Skeletal muscle cell (primary cell): ENCODE data around the gene JOSD2.

Source experiments
- DNase-seq: peaks from one replicate; pipeline ENCODE4 v3.0.0-alpha.2; 2010; ENCODE audit warnings: low read depth
- H3K4me3 ChIP-seq: 2 replicates; pipeline ENCODE4 v1.5.1; 2011; ENCODE audit warnings: low read depth, mild to moderate bottlenecking, control low read depth, low read length, moderate library complexity

JOSD2 gene, protein sequence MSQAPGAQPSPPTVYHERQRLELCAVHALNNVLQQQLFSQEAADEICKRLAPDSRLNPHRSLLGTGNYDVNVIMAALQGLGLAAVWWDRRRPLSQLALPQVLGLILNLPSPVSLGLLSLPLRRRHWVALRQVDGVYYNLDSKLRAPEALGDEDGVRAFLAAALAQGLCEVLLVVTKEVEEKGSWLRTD

DNA sequence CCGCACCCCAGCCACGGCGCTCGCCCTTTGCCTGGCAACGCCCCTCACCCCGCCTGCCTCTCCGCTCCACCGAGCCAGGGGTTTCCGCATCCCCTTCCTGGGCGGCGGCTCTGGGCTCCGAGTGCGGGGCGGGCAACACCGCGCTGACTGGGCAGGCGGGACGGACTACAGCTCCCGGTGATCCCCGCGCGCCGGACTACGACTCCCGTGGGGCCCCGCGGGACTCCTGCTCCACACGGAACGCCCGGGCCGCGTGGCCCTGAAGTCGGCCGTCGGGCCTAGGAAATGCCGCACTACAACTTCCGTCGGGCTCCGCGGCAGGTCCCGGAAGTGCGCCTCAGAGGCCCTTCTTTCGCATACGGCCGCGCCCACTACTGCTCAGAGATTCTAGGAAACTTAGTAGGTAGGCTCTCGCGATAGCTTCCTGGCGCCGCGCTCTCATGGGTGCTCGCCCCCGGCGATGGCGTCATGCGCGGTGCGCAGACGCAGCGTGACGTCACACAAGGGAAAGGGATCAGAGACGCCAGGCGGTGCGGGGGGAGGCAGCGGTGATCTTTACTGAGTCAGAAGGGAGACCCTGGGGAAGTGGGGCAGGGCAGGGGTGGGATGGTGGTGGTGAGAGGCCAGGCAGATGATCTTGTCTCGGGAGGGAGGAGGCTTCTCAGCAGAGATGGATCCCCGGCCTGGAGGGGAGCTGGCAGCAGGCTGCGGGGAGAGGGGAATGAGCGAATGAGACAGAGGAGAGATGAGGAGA is at the start of gene JOSD2:
TSS of gene JOSD2 (minus strand) at position 123 of the 754 bp plus-strand sequence. CDS start 760 bp downstream, outside the sequence.
- H3K4me3 ChIP-seq = peak within 1 kb of the TSS; percentile 95
- DNase-seq = peak; percentile 98

DNA sequence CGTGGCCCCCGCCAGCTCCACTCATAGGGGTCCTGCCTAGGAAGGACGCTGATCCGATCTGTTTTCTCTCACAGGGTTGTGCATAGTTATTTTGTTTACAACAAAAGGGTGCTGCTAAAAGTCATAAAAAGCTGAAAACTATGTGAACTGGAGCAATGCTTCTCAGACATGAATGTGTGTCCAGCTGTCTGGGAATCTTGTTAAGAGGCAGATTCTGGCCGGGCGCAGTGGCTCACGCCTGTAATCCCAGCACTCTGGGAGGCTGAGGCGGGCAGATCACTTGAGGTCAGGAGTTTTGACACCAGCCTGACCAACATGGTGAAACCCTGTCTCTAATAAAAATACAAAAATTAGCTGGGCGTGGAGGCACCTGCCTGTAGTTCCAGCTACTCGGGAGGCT is 48.6 kb upstream of the JOSD2 start:
- no peak for DNase-seq
- H3K4me3 ChIP-seq = no peak overlapping the region

DNA sequence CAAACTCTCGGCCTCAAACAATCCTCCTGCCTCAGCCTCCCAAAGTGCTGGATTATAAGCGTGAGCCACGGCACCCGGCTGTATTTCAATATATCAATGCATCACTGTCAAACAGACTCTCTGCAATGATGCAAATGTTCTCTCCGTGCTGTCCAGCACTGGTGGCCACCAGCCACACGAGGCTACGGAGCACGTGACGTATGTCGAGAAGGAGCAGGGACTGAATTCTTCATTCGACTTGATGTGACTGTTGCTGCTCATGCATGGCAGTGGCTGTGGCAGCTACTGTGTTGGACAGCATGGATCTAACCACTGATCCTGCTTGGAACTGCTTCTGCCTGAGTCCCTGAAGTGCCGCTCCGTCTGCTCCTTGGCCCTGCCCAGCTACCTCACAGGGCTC is 47.5 kb upstream of the JOSD2 start:
- no peak for DNase-seq

DNA sequence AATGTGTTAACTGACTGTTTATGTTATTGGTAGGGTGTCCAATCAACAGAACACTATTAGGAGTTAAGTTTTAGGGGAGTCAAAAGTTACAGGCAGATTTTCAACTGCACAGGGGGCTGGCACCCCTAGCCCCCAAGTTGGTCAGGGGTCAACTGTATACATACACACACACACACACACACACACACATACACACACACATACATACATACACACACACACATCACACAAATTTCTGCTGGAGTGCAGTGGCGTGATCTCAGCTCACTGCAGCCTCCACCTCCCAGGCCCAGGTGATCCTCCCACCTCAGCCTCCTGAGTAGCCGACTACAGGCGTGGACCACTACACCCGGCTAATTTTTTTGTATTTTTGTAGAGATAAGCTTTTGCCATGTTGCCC is 47.0 kb upstream of the JOSD2 start:
- no peak overlapping the region for H3K4me3 ChIP-seq
- DNase-seq = no peak

More for the DNA sequence above, 47.5 kb upstream of the JOSD2 start:
- H3K4me3 ChIP-seq = no peak overlapping the region

DNA sequence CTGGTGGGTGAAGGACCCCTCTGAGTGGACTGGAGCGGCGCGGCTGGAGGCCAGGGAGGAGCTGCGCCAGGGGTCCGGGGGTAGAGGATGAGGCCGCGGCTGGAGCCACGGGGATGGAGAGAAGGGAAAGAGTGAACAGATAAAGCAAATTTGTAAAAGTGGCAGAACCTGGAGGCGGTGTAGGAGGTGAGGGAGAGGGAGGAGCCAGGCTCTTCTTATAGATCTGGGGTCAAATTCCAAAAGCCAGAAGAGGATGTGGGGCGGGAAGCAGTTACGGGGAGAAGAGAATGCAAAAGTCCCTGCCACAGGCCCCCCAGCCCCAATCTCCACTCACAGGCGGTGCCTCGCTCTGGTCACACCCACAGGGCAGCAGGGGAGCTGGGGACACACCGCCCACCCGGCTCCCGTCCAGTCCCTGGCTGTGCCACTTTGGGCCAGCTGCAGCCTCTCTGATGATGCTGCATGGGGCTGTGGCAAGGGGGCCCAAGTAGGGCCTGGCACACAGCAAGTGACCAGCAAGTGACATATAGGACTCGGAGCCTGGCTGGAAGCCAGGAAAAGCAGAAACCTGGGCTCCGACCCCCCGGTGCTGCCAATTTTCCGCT is 46.1 kb upstream of the JOSD2 start:
- H3K4me3 ChIP-seq = no peak overlapping the region
- no peak for DNase-seq

DNA sequence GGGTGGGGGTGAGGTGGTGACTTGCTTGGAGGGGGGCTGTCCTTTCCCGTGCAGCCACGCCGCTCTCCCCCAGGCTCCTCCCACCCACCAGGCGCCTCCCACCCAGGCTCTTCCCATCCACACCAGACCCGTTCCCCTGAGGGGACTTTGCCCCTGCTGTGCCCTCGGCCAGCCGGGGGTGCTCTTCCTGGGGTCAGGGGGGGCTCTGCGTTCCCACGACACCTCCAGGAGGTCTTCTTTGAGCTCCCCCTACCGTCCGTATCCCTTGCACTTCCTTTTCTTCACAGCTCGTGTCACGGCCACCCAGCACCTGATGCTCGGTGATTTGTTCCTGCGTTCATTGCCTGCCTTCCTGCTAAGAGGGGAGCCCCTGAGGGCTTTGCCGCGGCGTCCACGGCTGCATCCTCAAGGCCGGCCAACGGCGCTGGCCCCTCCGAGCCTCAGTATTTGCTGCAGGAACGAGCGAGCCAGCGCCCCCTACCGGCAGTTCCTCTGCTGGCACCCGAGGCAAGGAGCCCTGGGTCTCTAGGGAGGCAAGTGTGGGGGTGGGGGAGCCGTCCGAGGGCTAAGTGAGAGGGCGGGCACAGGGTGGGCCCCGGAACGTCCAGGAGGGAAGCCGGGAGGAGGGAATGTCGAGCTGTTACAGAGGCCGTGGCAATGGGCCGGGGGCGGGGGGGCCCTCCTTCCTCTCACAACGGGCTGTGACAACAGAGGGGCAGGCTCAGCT is 45.5 kb upstream of the JOSD2 start:
- DNase-seq = peak; percentile 1
- H3K4me3 ChIP-seq = peak overlapping the region; percentile 50

DNA sequence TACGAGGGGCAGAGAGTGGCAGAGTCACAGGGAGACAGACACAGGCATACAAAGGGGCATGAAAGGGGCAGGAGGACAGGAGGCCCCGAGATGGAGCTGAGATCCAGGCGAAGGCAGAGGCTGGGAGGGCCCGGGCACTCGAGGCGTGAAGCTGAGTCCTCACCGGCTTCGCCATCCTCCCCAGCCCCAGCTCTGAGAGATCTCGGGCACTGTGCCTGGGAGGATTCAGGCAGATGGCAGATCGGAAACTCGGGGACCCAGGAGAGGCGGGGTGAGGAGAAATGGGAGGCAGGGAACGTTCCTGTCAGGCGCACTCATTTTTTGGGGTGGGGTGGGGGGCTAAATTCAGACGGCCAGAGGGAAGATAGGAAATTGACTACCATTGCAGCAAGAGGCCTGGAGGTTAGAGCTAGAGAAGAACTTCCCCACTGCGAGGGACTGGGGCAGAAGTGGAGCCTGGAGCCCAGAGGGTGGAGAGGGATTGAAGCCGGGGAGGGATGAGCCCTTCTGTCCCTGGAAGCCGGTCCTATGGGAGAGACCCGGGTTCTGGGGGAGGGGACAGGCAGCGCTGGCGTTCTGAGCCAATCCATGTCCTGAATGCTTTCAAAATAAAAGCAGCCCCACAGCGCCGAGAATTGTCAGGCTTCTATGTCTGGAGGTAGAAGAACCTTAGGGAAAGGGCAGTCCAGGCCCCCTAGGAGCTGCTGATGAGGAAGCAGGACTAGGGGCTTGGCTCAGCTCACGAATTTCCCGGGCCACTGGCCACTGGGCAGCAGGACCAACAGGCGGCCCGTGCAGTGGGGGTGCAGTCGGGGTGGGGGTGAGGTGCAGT is 44.7 kb upstream of the JOSD2 start:
- H3K4me3 ChIP-seq = peak overlapping the region; percentile 50
- no peak for DNase-seq

DNA sequence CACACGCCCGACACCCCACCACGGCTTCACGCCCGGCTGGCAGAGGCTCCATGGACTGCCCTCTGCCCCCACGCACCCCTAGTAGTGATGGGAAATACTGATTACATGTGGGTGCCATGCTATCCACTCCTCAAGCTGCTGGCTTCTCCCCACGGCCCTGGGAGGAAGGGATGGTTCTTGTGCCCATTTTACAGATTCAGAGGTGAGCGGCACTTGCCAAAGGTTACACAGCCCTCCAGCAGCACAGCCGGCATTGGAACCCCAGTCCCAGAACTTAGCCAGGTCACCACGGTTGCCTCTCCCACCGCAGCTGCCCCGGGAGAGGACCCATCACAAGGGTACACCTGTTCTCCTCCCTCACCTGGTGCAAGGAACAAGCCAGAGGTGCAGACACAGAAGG is 44.0 kb upstream of the JOSD2 start:
- no peak overlapping the region for H3K4me3 ChIP-seq
- DNase-seq = no peak

DNA sequence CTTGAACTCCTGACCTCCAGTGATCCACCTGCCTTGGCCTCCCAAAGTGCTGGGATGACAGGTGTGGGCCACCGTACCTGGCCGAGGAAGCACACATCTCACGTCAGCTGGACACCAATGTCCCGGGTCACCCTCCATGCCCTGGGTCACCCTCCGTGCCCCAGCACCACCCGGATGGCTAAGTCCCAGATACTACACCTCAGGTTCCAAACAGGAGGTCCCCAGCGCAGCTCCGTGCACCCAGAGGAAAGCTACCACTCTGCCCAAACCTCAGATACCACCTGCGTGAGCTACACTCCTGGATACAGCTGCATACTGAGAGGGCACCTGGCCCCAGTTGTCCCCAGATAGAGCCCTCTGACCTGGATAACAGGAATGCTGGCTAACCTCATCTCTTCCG is 43.2 kb upstream of the JOSD2 start:
- no peak for DNase-seq
- no peak overlapping the region for H3K4me3 ChIP-seq

DNA sequence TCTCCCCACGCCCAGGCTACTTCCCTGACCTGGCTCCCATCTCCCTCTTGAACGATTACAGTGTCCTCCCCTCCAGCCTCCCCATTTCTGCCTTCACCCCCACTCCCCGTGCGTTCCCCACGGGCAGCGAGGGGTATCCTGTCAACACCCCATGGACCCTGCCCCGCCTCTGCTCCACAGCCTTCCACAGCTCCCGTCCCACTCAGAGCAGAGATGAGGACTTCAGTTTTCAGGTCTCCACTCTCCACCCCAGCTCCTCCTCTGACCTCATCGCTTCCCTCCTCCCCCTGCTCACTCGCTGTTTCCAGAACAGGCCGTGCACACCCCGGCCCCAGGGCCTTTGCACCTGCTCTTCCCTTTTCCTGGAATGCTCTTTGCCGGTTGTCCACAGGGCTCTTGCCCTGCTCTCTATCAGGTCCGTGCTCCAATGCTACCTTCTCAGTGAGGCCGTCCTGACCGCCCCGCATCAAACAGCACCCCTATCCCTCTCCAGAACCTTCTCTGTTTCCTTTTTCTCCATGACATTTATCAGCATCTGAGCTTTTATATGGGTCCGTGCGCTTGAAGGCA is 42.2 kb upstream of the JOSD2 start:
- no peak for DNase-seq

DNA sequence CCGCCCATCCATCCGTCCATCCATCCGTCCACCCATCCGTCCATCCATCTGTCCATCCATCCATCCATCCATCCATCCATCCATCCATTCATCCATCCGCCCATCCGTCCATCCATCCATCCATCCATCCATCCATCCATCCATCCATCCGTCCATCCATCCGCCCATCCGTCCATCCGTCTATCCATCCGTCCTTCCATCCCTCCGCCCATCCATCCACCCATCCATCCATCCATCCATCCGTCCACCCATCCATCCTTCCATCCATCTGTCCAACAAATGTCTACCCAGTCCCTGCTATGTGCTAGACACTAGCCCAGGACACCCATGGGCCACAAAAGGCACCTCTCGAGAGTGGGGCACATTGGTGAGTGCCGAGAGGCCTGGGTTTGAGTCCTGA is 41.5 kb upstream of the JOSD2 start:
- no peak for DNase-seq
- H3K4me3 ChIP-seq = no peak overlapping the region

More for the DNA sequence above, 42.2 kb upstream of the JOSD2 start:
- H3K4me3 ChIP-seq = no peak overlapping the region

DNA sequence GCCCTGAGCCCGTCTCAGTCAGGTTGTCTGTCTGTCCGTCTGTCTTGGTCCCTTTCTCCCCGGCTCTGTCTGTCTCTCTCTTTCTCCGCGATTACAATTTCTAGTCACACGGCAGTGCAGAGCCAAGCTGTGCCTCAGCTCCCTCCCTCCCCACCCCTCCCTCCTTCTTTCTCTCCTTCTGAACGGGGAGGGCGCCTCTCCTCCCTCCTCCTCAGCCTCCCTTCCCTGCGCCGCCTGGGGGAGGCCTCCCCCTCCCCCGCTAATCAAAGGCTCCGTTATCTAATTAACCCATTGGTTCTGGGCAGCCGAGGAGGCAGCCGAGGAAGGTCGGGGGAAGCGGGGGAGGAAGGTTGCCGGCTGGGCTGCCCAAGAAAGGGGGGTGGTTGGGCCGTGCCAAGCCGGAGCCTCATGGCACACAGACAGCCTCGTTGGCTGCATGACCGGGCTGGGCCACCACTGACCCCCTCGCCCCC is 40.8 kb upstream of the JOSD2 start:
- no peak overlapping the region for H3K4me3 ChIP-seq
- no peak for DNase-seq

DNA sequence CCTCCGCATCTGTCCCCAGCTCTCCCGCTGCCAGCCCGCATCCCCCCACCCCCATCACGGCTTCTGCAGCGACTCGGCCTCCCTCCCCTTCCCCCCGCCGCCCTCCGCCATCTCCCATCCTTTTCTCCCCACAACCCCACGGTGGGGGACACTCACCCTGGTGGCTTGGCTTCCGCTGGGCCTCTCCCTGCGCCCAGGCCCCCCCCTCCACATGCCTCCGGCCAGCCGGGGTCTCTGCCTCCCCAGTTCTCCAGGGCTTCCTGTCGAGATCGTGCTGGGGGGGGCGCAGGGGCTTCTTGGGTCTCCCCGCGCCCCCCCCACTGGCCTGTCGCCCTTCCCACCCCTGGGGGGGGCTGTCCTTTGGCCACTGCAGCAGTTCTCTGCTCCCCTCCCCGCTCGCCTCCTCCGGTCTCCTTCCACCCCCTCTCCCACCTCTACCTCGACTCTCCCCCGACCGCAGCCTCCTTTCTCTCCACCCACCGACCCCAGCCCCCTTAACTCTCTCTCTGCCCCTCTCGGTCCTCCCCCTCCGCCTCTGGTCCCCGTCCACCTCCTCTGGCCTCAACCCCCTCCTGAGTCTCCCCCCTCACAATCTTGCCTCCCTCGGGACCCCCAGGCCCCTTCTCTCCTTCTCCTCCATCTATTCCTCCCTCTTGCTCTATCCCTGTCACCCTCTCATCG is 40.2 kb upstream of the JOSD2 start:
- DNase-seq = no peak
- H3K4me3 ChIP-seq = no peak overlapping the region

DNA sequence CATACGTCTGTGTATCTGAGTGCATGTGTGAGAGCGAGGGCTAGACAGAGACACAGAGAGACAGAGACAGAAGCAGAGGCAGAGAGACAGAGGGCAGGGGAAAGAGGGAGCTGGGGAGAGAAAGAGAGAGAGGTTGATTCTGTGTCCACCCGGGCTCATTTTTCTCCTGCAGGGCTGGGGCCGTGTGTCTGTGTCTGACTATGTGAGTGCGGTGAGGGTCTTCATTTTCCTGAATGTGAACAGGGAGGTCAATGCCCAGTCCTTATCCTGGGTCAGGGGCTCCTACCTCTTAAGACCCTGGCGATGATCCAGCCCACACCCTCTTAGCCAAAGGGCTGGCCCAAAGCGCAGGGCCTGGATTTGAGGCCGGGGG is 39.6 kb upstream of the JOSD2 start:
- DNase-seq = no peak
- no peak overlapping the region for H3K4me3 ChIP-seq

DNA sequence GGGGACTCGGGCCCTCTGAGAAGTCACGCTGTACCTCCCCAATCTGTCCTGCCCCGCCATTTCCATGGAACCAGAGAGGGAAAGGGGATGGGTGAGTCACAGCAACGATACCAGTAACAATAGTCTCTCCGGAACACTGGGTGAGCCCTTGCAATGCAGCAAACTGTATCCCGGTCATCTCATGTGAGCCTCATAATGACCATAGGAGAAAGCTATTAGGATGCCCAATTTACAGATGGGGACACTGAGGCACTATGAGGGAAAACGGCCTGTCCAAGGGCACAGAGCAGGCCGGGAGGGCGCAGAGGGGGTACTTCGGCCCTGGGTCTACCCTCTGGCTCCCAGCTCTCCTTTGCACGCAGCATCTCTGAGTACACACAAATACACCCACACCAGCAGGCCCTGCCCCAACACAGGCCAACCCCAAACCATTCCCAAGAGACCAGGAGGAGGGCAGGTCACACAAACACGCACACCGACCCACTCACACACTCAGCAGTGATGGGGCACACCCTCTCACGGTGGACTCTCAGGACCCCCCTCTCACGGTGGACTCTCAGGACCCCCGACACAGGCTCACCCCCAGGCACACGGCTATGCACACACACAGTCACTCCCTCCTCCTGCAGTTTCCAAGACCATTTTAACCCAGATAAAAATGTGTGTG is 39.1 kb upstream of the JOSD2 start:
- no peak for DNase-seq
- H3K4me3 ChIP-seq = no peak overlapping the region

DNA sequence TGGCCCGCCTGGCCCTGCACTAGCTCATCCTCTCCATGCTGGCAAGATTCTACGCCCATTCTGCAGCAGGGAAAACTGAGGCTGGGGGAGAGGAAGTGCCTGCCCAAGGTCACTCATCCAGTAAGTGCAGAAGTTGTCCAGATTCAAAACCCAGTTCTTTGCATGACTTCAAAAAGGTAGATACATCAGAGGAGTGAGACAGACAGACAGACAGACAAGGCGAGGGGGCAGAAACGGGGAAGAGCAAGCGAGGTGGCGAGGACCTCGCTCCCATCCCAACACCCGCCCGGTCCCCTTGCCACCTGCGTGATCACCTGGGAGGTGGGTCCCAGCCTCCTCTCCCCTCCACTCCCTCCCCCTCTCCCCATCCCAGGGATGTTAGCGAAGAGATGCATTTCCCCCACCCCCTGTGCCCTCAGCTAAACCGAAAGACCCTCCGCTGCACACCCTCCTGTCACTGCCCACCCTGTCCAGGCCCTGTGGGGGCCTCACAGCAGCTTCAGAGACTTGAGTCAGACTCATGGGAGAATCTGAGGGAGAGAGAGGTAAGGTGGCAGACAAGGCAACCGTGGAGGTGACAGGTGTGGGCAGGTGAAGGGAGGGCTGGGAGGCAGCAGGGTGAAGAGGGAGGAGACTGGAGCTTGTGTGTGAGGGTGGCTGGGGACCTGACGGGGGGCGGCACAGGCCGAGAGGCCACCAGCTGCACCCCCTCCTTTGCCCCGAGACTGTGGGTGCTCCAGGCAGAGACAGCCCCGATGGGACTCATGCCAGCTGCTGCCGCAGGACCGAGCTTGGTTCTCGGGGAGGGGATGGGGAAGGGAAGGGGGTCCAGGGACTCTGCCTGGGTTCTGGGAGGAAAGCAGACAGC is 38.3 kb upstream of the JOSD2 start:
- no peak for DNase-seq

More for the DNA sequence above, 38.3 kb upstream of the JOSD2 start:
- H3K4me3 ChIP-seq = no peak overlapping the region
